ENCODE data around the gene NFIC. TPM values are rescaled to one million over a fixed set of nuclear protein-coding genes. Genes with fewer than 3 reads are reported as not detected.

The NFIC gene
- total and polyA plus RNA-seq, 2 of the 4 experiments (the other 2 are of a cell fraction), result 21.9 to 32.1 TPM

DNA sequence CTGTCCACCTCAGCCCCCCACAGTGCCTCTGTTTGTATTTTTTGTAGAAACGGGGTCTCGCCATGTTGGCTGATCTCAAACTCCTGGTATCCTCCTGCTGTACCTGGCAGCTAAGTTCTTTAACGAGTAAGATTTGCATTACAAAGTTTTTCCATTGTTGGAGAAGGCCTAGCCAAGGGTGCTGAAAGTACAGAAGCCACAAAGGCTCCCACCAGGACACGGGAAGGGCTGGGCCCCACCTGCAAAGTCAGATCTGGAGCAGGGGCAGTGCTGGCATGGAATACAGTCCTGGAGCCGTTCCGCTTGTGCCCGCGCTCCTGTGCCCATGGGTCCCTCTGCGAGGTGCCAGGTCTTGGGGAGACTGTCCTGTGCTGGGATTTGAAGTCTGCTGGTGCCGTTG lies 151.9 kb downstream of the NFIC start:
- Histone ChIP-seq H3K14ac (replicated peaks; ENCODE audit: low read depth, low read length) (no peak overlapping the region), H4K20me1 (ENCODE audit: insufficient read depth, low read length) (peaks cover 99% of the 10 kb centered on the region), H3K79me1 (ENCODE audit: low read depth in 1 of 2, low read length in 2 of 2) (peaks cover 13 to 94% of the 10 kb centered on the region in 2 experiments), H2BK20ac (ENCODE audit: low read depth, low read length) (no peak overlapping the region), H3K4ac (ENCODE audit: low read depth, low read length) (no peak overlapping the region), H2BK5ac (ENCODE audit: low read depth, low read length, poor library complexity, severe bottlenecking) (no peak overlapping the region), H2BK120ac (ENCODE audit: low read depth, low read length) (no peak overlapping the region), H3K23ac (ENCODE audit: low read depth, low read length) (no peak overlapping the region), H3K27ac (ENCODE audit: insufficient read depth, low read length) (no peak overlapping the region), H3K9me1 (ENCODE audit: insufficient read depth, low read length) (peaks cover 24% of the 10 kb centered on the region), H4K5ac (ENCODE audit: low read depth, low read length) (no peak overlapping the region), H2AK5ac (ENCODE audit: low read depth, low read length) (no peak overlapping the region), H3K27me3 (ENCODE audit: control insufficient read depth, insufficient read depth, low read length) (no peaks in the 10 kb centered on the region), H3K56ac (ENCODE audit: extremely low read depth, insufficient read depth, low read length) (no peak overlapping the region), H2BK15ac (ENCODE audit: low read depth, low read length) (no peak overlapping the region), H3K4me2 (ENCODE audit: low read depth, low read length) (no peak overlapping the region), H3K4me1 (ENCODE audit: control insufficient read depth, insufficient read depth, low read length) (peaks cover 13% of the 10 kb centered on the region), H2AFZ (replicated peaks; ENCODE audit: low read length, poor library complexity) (no peak overlapping the region), H3K4me3 (ENCODE audit: insufficient read depth, low read depth, low read length) (no peak overlapping the region), H3K18ac (ENCODE audit: low read depth, low read length) (no peak overlapping the region), H2AK9ac (replicated peaks; ENCODE audit: low read depth, low read length, poor library complexity) (no peak overlapping the region), H3K36me3 (ENCODE audit: control insufficient read depth, insufficient read depth, low read length) (peaks cover 14% of the 10 kb centered on the region; the same call in 1 of the 2 replicates), H4K8ac (ENCODE audit: low read depth in 2 of 2, low read length in 2 of 2) (no peak overlapping the region), H4K91ac (ENCODE audit: insufficient read depth, low read depth, low read length) (no peak overlapping the region), H3K9ac (ENCODE audit: low read depth, low read length) (no peak overlapping the region), H3K9me3 (ENCODE audit: control insufficient read depth, insufficient read depth, low read length) (no peaks in the 10 kb centered on the region)
- DNase-seq (no peak), ATAC-seq (ENCODE audit: low read depth) (no peak)
- ChIA-PET POLR2A (ENCODE audit: unreplicated experiment) (no interaction called here), CTCF (no interaction called here)
- BruUV-seq (replicated peaks), result no TSS peak
- in situ Hi-C loops (cut with MboI; ENCODE audit: low sequenced_read_pairs) (no loop called here), intact Hi-C loops (cut with micrococcal nuclease) (no loop called here), dilution Hi-C loops (cut with HindIII; ENCODE audit: low sequenced_read_pairs, unreplicated experiment) (no loop called here)
- TF ChIP-seq CEBPB (IDR thresholded peaks at IDR 0.05; ENCODE audit: low read depth, low read length) (no peak), SMC3 (IDR thresholded peaks at IDR 0.05; ENCODE audit: low read depth, low read length) (no peak), RCOR1 (IDR thresholded peaks at IDR 0.05; ENCODE audit: insufficient replicate concordance, low read length) (no peak), RFX5 (IDR thresholded peaks at IDR 0.05; ENCODE audit: low read depth, low read length) (no peak), POLR2A (IDR thresholded peaks at IDR 0.05; ENCODE audit: low read depth, low read length) (no peak), CTCF (conservative IDR thresholded peaks at IDR 0.05; ENCODE audit: low read depth, low read length) (no peak), CHD1 (IDR thresholded peaks at IDR 0.05; ENCODE audit: low read depth, low read length) (no peak), ELK1 (IDR thresholded peaks at IDR 0.05; ENCODE audit: borderline replicate concordance, low read depth, low read length) (no peak), MAFK (IDR thresholded peaks at IDR 0.05; ENCODE audit: low read depth, low read length) (no peak), BHLHE40 (IDR thresholded peaks at IDR 0.05; ENCODE audit: low read depth, low read length) (no peak), MXI1 (IDR thresholded peaks at IDR 0.05; ENCODE audit: borderline replicate concordance, low read depth, low read length) (no peak), RAD21 (IDR thresholded peaks at IDR 0.05; ENCODE audit: low read length) (no peak), MAZ (IDR thresholded peaks at IDR 0.05; ENCODE audit: borderline replicate concordance, low read depth, low read length) (no peak), FOS (IDR thresholded peaks at IDR 0.05; ENCODE audit: low read depth, low read length) (no peak)
- TF ChIP-seq, protein P1, sequence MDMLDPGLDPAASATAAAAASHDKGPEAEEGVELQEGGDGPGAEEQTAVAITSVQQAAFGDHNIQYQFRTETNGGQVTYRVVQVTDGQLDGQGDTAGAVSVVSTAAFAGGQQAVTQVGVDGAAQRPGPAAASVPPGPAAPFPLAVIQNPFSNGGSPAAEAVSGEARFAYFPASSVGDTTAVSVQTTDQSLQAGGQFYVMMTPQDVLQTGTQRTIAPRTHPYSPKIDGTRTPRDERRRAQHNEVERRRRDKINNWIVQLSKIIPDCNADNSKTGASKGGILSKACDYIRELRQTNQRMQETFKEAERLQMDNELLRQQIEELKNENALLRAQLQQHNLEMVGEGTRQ (IDR thresholded peaks at IDR 0.05; ENCODE audit: low read depth, low read length), result no peak
- WGBS, 2 experiments (ENCODE audit: extremely low coverage in 2 of 2, insufficient read length in 1 of 2), result 78% methylated on average over 4 of the region's 10 CpGs; no CpG with 5 or more reads in 1 of the 2 experiments
